Heart left ventricle (tissue), 13 donors: ENCODE results near the gene SPATA31D1.

Experiments
- POLR2A ChIP-seq, 2 donors: fragments of 450-650 bp; IDR thresholded peaks; one replicate each; pipeline ENCODE4 v1.6.1; 2017; ENCODE audit warnings: antibody characterized with exemption in 2 of 2, mild to moderate bottlenecking in 2 of 2, moderate library complexity in 2 of 2
- TF ChIP-seq, protein P1 (sequence below), 12 donors: fragments of 200-600 bp; sonication (generic) in 4 of 12; IDR thresholded peaks; one replicate each; pipeline versions ENCODE4 v1.5.0 to v1.8.0; 2018 to 2022; ENCODE audit warnings: antibody characterized with exemption in 12 of 12, mild to moderate bottlenecking in 5 of 12
- donor health status: ischemic (EF 13 %, LVEDD 7.1; RV severe dilation, severe dysfunction).
- donor health status: DM: no; HTN: yes; CAD: no.
- donor health status: DM: no; HTN: no; CAD: no.
- donor health status: ischemic (EF 25% LVEDD 6.9; RV normal size, moderate dysfunction).
- donor health status: ischemic (EF 25% LVEDD 5.7; RV mildly dilated, moderate dysfunction).
- donor health status: ischemic (EF 35%, LVEDD 5.7; RV mildly dilated, moderate dysfunction).
- donor health status: nonischemic (EF 11% LVEDD 7.7; RV severe dilation, severe dysfunction).
- donor health status: DM: yes; HTN: yes; CAD: no.
- donor health status: PGD.
- donor health status: ischemic (EF 29% LVEDD 5.4; RV normal size, mild dysfunction).
- donor health status: nonischemic (EF 23%, LVEDD 6.1; RV moderate dilation, normal function).

DNA sequence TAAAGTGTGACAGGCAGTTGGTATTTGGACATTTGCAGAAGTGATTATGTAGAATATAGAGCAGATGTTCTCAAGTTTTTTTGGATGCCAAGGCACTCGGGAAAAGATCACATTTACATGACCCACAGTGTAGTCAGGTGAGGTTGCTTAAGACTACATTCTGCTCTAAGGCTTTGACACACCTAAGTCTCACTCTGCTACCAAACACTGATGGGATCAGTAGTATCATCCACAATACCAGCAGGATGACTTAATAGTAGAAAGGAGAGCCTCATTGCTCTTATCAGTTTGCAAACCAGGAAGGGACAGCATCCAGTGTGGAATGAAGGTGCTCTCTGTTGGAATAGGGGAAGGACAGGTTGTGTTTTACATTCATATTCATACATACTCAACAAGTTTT, 2.5 kb upstream of the SPATA31D1 start:
- TF ChIP-seq, protein P1, sequence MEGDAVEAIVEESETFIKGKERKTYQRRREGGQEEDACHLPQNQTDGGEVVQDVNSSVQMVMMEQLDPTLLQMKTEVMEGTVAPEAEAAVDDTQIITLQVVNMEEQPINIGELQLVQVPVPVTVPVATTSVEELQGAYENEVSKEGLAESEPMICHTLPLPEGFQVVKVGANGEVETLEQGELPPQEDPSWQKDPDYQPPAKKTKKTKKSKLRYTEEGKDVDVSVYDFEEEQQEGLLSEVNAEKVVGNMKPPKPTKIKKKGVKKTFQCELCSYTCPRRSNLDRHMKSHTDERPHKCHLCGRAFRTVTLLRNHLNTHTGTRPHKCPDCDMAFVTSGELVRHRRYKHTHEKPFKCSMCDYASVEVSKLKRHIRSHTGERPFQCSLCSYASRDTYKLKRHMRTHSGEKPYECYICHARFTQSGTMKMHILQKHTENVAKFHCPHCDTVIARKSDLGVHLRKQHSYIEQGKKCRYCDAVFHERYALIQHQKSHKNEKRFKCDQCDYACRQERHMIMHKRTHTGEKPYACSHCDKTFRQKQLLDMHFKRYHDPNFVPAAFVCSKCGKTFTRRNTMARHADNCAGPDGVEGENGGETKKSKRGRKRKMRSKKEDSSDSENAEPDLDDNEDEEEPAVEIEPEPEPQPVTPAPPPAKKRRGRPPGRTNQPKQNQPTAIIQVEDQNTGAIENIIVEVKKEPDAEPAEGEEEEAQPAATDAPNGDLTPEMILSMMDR (IDR thresholded peaks at IDR 0.05), result no peak
- no peak for TF ChIP-seq POLR2A (IDR thresholded peaks at IDR 0.05)
